Hematopoietic multipotent progenitor cell (in vitro differentiated cells): ENCODE measurements around the gene ANKMY1. TPM values are rescaled to one million over a fixed set of nuclear protein-coding genes. Genes with fewer than 3 reads are reported as not detected.

Source experiments
- DNase-seq, 3 donors: peaks; one replicate each; pipeline ENCODE4 v3.0.0-alpha.2; 2011 to 2015; ENCODE audit warnings: low read depth in 2 of 3, low spot score in 2 of 3
- total RNA-seq: library from RNA; depleted of rRNA; stranded (reverse); fragments of >200 nt; gene quantifications from one replicate; pipeline ENCODE4 v1.2.3, GENCODE V29; 2012

Gene ANKMY1
- total RNA-seq, 1 donor, result 24.2 TPM

GRCh38 chr2:240582781-240583180 lies 25.0 kb upstream of the ANKMY1 start:
- no peak for DNase-seq

GRCh38 chr2:240581811-240582210 lies 24.0 kb upstream of the ANKMY1 start:
- no peak for DNase-seq

GRCh38 chr2:240579771-240580614 lies 22.2 kb upstream of the ANKMY1 start:
- no peak for DNase-seq

- DNase-seq, result no peak
These were observed 21.4 kb upstream of the ANKMY1 start for GRCh38 chr2:240579071-240579762.

GRCh38 chr2:240578488-240578887 lies 20.7 kb upstream of the ANKMY1 start:
- DNase-seq, result no peak

GRCh38 chr2:240578110-240578450 lies 20.3 kb upstream of the ANKMY1 start:
- DNase-seq, result no peak

GRCh38 chr2:240577281-240578109 lies 19.7 kb upstream of the ANKMY1 start:
- no peak for DNase-seq

- no peak for DNase-seq
These were observed 18.8 kb upstream of the ANKMY1 start for GRCh38 chr2:240576436-240577205.

GRCh38 chr2:240576036-240576435 lies 18.2 kb upstream of the ANKMY1 start:
- DNase-seq, result no peak

GRCh38 chr2:240575101-240575965 lies 17.5 kb upstream of the ANKMY1 start:
- no peak for DNase-seq

- DNase-seq, result no peak
These were observed 16.8 kb upstream of the ANKMY1 start for GRCh38 chr2:240574386-240575100.

GRCh38 chr2:240573516-240574385 lies 16.0 kb upstream of the ANKMY1 start:
- no peak for DNase-seq

GRCh38 chr2:240573071-240573515 lies 15.3 kb upstream of the ANKMY1 start:
- no peak for DNase-seq

GRCh38 chr2:240572141-240573031 lies 14.6 kb upstream of the ANKMY1 start:
- no peak for DNase-seq

- DNase-seq, result no peak
These were observed 13.7 kb upstream of the ANKMY1 start for GRCh38 chr2:240571314-240571973.

GRCh38 chr2:240570531-240571313 lies 12.9 kb upstream of the ANKMY1 start:
- DNase-seq, result no peak
